Measurements from ENCODE around the gene POFUT2.

DNA sequence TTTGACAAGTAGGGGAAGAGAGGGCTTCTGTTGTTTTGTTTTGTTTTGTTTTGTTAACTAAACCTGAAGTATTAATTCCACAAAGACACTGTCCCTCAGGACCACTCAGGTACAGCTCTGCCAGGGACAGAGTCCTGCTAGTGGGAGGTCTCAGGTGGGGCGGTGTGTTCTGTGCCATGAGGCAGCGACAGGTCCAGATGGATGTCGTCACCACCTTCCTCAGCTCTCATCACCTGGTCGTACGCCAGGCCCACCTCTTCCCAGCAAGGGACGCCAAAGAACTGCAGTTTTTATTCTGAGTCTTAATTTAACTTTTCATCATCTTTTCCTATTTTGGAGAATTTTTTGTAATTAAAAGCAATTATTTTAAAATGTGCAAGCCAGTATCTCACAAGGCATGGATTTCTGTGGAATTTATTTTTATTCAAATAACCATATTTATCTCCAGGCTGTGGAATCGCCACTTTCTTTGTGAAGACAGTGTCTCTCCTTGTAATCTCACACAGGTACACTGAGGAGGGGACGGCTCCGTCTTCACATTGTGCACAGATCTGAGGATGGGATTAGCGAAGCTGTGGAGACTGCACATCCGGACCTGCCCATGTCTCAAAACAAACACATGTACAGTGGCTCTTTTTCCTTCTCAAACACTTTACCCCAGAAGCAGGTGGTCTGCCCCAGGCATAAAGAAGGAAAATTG is 62.5 kb downstream of the POFUT2 start:
- TF ChIP-seq CTCF (IDR thresholded peaks at IDR 0.05): no peak
- no peak for TF ChIP-seq POLR2A (IDR thresholded peaks at IDR 0.05)
